ENCODE results near the gene EFHC2. TPM values are rescaled to one million over a fixed set of nuclear protein-coding genes. Genes with fewer than 3 reads are reported as not detected.

The EFHC2 gene
- total RNA-seq, 1 experiment from 2014 or later, result not detected

DNA sequence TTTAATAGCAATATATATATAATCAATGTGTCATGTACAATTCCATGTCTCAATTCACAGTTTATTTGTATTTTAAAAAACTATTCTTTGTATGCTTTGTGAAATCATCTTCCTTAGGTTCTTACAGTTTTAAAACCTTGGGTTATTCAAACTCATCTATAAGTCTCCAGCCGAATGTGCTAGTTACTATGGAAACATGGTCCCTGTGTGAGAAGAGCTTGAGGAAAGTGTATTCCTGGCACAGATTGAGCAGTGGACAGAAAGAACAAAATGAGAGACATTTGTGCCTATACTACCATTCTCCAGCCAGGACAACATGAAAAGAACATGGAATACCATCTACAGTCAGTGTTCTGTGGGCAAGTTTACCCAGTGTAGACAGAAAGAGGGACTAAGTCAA is 103.4 kb downstream of the EFHC2 start (continued):
- TF ChIP-seq, protein P1, sequence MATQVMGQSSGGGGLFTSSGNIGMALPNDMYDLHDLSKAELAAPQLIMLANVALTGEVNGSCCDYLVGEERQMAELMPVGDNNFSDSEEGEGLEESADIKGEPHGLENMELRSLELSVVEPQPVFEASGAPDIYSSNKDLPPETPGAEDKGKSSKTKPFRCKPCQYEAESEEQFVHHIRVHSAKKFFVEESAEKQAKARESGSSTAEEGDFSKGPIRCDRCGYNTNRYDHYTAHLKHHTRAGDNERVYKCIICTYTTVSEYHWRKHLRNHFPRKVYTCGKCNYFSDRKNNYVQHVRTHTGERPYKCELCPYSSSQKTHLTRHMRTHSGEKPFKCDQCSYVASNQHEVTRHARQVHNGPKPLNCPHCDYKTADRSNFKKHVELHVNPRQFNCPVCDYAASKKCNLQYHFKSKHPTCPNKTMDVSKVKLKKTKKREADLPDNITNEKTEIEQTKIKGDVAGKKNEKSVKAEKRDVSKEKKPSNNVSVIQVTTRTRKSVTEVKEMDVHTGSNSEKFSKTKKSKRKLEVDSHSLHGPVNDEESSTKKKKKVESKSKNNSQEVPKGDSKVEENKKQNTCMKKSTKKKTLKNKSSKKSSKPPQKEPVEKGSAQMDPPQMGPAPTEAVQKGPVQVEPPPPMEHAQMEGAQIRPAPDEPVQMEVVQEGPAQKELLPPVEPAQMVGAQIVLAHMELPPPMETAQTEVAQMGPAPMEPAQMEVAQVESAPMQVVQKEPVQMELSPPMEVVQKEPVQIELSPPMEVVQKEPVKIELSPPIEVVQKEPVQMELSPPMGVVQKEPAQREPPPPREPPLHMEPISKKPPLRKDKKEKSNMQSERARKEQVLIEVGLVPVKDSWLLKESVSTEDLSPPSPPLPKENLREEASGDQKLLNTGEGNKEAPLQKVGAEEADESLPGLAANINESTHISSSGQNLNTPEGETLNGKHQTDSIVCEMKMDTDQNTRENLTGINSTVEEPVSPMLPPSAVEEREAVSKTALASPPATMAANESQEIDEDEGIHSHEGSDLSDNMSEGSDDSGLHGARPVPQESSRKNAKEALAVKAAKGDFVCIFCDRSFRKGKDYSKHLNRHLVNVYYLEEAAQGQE (IDR thresholded peaks at IDR 0.05; ENCODE audit: low read depth), result no peak
- TF ChIP-seq SRF (IDR thresholded peaks at IDR 0.05; ENCODE audit: low read depth) (no peak), SIN3A (IDR thresholded peaks at IDR 0.05; ENCODE audit: low read depth) (no peak), ZFX (IDR thresholded peaks at IDR 0.05) (no peak)
- TF ChIP-seq, protein P2, sequence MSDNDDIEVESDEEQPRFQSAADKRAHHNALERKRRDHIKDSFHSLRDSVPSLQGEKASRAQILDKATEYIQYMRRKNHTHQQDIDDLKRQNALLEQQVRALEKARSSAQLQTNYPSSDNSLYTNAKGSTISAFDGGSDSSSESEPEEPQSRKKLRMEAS (IDR thresholded peaks at IDR 0.05), result no peak

DNA sequence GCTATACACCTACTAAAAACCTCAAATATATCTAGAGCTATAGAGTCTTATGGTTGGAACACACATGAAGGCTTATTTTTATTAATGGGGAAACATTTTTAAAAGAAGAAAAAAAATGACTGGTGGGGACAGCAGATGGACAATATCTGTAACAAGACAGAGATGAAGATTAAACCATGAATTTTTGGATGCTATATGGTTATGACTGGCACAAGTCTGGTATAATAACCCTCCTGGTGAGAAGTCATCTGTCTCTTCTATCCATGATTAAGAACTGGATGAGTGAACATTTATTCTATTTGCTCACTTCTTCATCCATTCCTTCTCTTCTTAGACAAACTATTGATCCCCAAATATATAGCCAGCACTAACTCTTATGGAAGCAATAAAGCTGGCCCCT is 104.4 kb downstream of the EFHC2 start:
- H2AFZ ChIP-seq (ENCODE audit: low read depth, low read length, poor library complexity, severe bottlenecking), result no peak overlapping the region
- no peak overlapping the region for H3K4me3 ChIP-seq (replicated peaks in 1 of 2; ENCODE audit: low read depth in 1 of 2, low read length in 2 of 2)
- H3K4me2 ChIP-seq (ENCODE audit: low read length), result no peak overlapping the region
- no peak overlapping the region for H3K27ac ChIP-seq (ENCODE audit: low read depth, low read length)
- no peaks in the 10 kb centered on the region for H3K4me1 ChIP-seq (ENCODE audit: control insufficient read depth in 1 of 2, insufficient read depth in 2 of 2, low read length in 2 of 2)
- H4K20me1 ChIP-seq (ENCODE audit: insufficient read depth), result no peaks in the 10 kb centered on the region
- H3K9ac ChIP-seq (ENCODE audit: low read length), result no peak overlapping the region
- RAD21 ChIA-PET (ENCODE audit: low non-redundant PET in 1 of 2, low total read pairs in 2 of 2, uncharacterized antibody in 2 of 2, unreplicated experiment in 2 of 2), result no interaction called here
- no peaks in the 10 kb centered on the region for H3K9me3 ChIP-seq (ENCODE audit: control insufficient read depth in 1 of 2, insufficient read depth in 1 of 2, low read depth in 1 of 2, low read length in 2 of 2)
- no TSS peak for BruUV-seq (replicated peaks)
- no peaks in the 10 kb centered on the region for H3K27me3 ChIP-seq (ENCODE audit: insufficient read depth, low read length)
- no peaks in the 10 kb centered on the region for H3K36me3 ChIP-seq (ENCODE audit: control insufficient read depth in 1 of 2, insufficient read depth in 2 of 2, low read length in 2 of 2)
- CTCF ChIA-PET, result no interaction called here
- intact Hi-C loops (cut with micrococcal nuclease), result no loop called here
- POLR2A ChIA-PET, result no interaction called here
- no peak for ATAC-seq
- DNase-seq (ENCODE audit: low read depth, low spot score), result no peak
- no peaks in the 10 kb centered on the region for H3K79me2 ChIP-seq (ENCODE audit: insufficient read depth, low read length)
- H3K9me2 ChIP-seq (ENCODE audit: insufficient read depth), result no peaks in the 10 kb centered on the region
- TF ChIP-seq EGR1 (IDR thresholded peaks at IDR 0.05; ENCODE audit: low read depth) (no peak), CEBPB (IDR thresholded peaks at IDR 0.05; ENCODE audit: low read depth) (no peak), CBX3 (IDR thresholded peaks at IDR 0.05; ENCODE audit: low read depth) (no peak), EZH2phosphoT487 (IDR thresholded peaks at IDR 0.05; ENCODE audit: borderline replicate concordance) (no peak), FOSL1 (IDR thresholded peaks at IDR 0.05; ENCODE audit: low read depth) (no peak), SRF (IDR thresholded peaks at IDR 0.05; ENCODE audit: low read depth) (no peak), RAD21 (IDR thresholded peaks at IDR 0.05; ENCODE audit: low read depth) (no peak), POLR2A (IDR thresholded peaks at IDR 0.05; ENCODE audit: borderline replicate concordance, extremely low read depth, insufficient read depth, insufficient read length) (no peak)
- TF ChIP-seq, protein P3, sequence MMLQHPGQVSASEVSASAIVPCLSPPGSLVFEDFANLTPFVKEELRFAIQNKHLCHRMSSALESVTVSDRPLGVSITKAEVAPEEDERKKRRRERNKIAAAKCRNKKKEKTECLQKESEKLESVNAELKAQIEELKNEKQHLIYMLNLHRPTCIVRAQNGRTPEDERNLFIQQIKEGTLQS (IDR thresholded peaks at IDR 0.05), result no peak
- TF ChIP-seq, protein P4, sequence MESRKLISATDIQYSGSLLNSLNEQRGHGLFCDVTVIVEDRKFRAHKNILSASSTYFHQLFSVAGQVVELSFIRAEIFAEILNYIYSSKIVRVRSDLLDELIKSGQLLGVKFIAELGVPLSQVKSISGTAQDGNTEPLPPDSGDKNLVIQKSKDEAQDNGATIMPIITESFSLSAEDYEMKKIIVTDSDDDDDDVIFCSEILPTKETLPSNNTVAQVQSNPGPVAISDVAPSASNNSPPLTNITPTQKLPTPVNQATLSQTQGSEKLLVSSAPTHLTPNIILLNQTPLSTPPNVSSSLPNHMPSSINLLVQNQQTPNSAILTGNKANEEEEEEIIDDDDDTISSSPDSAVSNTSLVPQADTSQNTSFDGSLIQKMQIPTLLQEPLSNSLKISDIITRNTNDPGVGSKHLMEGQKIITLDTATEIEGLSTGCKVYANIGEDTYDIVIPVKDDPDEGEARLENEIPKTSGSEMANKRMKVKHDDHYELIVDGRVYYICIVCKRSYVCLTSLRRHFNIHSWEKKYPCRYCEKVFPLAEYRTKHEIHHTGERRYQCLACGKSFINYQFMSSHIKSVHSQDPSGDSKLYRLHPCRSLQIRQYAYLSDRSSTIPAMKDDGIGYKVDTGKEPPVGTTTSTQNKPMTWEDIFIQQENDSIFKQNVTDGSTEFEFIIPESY (IDR thresholded peaks at IDR 0.05; ENCODE audit: extremely low read depth, insufficient replicate concordance, low read length), result no peak
- TF ChIP-seq, protein P1 (IDR thresholded peaks at IDR 0.05; ENCODE audit: low read depth), result no peak
- TF ChIP-seq, protein P2 (IDR thresholded peaks at IDR 0.05), result no peak
